ENCODE data around the gene TENM4. TPM values are rescaled to one million over a fixed set of nuclear protein-coding genes. Genes with fewer than 3 reads are reported as not detected.

Gene TENM4
- total and polyA plus RNA-seq, 2 of the 8 experiments (the other 6 are each of a cell fraction or from before 2014, with no cell fraction given), result 3.5 to 7.2 TPM

DNA sequence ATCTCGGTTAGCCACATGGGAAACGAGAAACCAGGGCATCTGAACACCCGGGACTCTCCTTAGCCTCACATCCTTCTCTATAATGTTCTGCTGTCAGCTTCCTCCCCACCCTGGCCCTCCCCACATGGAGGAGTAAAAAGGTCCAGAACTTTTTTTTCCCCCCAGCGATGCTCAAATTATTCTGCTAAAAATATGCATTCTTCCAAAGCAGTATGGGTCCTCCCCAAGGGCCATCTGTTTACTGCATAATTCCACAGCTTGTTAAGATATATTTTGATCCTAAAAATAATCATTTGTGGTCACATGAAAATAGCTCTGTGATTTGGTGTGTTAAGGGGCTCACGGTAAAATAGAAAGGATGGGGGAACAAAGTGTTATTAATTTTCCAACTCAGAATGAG, 584.6 kb downstream of the TENM4 start (continued):
- TF ChIP-seq, protein P1, sequence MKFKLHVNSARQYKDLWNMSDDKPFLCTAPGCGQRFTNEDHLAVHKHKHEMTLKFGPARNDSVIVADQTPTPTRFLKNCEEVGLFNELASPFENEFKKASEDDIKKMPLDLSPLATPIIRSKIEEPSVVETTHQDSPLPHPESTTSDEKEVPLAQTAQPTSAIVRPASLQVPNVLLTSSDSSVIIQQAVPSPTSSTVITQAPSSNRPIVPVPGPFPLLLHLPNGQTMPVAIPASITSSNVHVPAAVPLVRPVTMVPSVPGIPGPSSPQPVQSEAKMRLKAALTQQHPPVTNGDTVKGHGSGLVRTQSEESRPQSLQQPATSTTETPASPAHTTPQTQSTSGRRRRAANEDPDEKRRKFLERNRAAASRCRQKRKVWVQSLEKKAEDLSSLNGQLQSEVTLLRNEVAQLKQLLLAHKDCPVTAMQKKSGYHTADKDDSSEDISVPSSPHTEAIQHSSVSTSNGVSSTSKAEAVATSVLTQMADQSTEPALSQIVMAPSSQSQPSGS (IDR thresholded peaks at IDR 0.05; ENCODE audit: low read length), result no peak
- TF ChIP-seq NRF1 (IDR thresholded peaks at IDR 0.05; ENCODE audit: low read depth, low read length) (no peak), CBX8 (IDR thresholded peaks at IDR 0.05; ENCODE audit: borderline replicate concordance, low read depth, low read length) (no peak)
